ENCODE measurements around the gene S100G. TPM values are rescaled to one million over a fixed set of nuclear protein-coding genes. Genes with fewer than 3 reads are reported as not detected.

Gene S100G
- total RNA-seq, 2 donors from 2014 or later: not detected

DNA sequence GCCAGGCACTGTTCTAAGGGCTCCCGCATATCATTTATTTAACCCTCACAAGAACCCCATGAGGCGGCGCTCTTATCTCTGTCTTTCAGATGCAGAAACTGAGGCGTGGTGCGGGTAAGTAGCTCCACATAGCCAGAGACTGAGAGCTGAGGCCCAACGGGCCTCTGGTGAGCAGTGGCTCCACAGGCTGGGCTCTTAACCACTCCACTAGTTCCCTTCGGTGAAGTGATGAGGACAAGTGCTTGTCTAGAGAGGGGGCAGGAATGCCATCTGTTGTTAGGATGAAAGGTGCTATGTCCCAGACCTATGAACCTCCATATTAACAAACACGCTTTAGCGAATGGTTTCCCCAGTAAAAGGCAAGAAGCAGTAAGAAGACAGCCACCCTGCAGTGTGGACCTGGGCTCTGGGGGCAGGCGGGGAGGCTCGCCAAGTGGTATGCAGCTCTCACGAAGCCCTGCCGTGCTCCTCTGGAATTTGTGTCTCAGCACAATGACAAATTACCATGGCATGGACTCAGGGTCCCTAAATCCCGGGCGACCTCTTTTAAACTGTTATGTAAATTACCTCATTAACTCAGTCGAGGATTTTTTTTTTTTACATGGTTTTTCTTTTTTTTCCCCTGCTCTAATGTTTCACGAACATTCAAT lies 20.9 kb upstream of the S100G start:
- H3K27ac ChIP-seq: no peak overlapping the region
- TF ChIP-seq CTCF (IDR thresholded peaks at IDR 0.05): no peak
- H3K4me1 ChIP-seq: no peaks in the 10 kb centered on the region
- no peaks in the 10 kb centered on the region for H3K36me3 ChIP-seq
- no peak for DNase-seq (ENCODE audit: low spot score)
- no peaks in the 10 kb centered on the region for H3K27me3 ChIP-seq
- H3K9me3 ChIP-seq: no peaks in the 10 kb centered on the region
- H3K4me3 ChIP-seq: no peak overlapping the region

DNA sequence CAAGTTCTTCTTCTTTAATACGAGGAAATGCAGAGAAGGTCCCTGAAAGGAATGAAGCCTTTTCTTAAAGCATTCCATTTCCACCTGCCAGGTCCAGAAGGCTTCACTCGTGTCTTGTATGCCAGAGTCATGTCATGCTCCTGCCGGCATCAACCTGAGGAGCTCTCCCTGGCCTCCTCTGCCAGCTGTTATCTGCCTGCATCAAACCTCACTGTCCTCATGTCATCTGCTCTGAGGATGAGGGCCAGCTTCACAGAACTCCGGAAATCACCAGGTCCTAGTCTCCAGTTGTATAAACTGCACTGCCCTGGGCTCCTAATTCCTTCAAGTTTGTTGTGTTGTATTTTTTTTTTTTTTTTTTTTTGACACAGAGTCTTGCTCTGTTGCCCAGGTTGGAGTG lies 20.0 kb upstream of the S100G start:
- H3K27me3 ChIP-seq: no peaks in the 10 kb centered on the region
- DNase-seq (ENCODE audit: low spot score): no peak
- H3K4me3 ChIP-seq: no peak overlapping the region

DNA sequence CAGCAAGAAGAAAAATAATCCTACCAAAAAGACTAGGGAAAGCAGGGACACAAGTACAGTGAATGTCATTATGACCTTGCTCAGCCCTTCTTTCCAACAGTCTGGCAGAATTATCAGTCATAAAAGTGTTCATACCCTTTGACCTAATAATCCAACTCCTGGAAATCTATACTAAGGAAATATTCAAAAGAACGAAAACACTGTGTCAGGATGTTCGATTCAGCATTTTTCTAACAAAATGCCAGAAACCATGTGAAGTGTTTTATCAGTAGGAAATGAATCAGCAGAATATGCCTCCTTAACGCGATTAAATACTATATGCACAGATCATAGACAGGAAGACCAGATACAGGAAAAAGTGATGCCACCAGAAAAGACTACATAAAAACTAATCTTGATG lies 16.2 kb upstream of the S100G start:
- TF ChIP-seq CTCF (IDR thresholded peaks at IDR 0.05): no peak
- Histone ChIP-seq H3K4me3 (no peak overlapping the region), H3K27ac (no peak overlapping the region), H3K27me3 (no peaks in the 10 kb centered on the region), H3K4me1 (no peaks in the 10 kb centered on the region), H3K9me3 (peaks cover 0 to 5% of the 10 kb centered on the region in 2 donors), H3K36me3 (no peaks in the 10 kb centered on the region)
- DNase-seq (ENCODE audit: low spot score): no peak

More for the DNA sequence above, 20.0 kb upstream of the S100G start:
- Histone ChIP-seq H3K4me1 (no peaks in the 10 kb centered on the region), H3K27ac (no peak overlapping the region), H3K36me3 (no peaks in the 10 kb centered on the region), H3K9me3 (no peaks in the 10 kb centered on the region)
- TF ChIP-seq CTCF (IDR thresholded peaks at IDR 0.05): no peak

- Histone ChIP-seq H3K27ac (no peak overlapping the region), H3K27me3 (no peaks in the 10 kb centered on the region), H3K9me3 (peaks cover 0 to 5% of the 10 kb centered on the region in 2 donors), H3K36me3 (no peaks in the 10 kb centered on the region), H3K4me3 (no peak overlapping the region), H3K4me1 (no peaks in the 10 kb centered on the region)
- DNase-seq (ENCODE audit: low spot score): no peak
- TF ChIP-seq CTCF (IDR thresholded peaks at IDR 0.05): no peak
Measured at GRCh38 chrX:16635040-16635439, 14.9 kb upstream of the S100G start.

DNA sequence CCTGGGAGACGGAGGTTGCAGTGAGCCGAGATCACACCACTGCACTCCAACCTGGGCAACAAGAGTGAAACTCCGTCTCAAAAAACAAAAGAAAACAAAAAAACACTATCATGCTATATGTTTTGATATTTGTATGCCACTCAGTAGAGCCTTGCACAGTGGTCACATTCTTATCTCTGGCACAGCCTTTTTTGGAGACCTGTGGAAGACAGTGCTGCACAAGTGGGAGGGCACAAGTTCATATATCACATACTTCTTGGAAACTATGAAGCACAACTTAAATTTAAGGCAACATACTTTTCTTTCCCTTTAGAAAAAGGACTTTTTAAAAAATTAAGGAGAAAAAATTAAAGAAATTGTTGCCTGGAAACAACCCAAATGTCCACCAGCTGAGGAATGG lies 14.4 kb upstream of the S100G start:
- H3K27me3 ChIP-seq: no peaks in the 10 kb centered on the region
- TF ChIP-seq CTCF (IDR thresholded peaks at IDR 0.05): no peak
- DNase-seq (ENCODE audit: low spot score): no peak
- no peak overlapping the region for H3K27ac ChIP-seq
- H3K9me3 ChIP-seq: peaks cover 0 to 5% of the 10 kb centered on the region in 2 donors
- H3K4me1 ChIP-seq: no peaks in the 10 kb centered on the region
- no peaks in the 10 kb centered on the region for H3K36me3 ChIP-seq
- no peak overlapping the region for H3K4me3 ChIP-seq

DNA sequence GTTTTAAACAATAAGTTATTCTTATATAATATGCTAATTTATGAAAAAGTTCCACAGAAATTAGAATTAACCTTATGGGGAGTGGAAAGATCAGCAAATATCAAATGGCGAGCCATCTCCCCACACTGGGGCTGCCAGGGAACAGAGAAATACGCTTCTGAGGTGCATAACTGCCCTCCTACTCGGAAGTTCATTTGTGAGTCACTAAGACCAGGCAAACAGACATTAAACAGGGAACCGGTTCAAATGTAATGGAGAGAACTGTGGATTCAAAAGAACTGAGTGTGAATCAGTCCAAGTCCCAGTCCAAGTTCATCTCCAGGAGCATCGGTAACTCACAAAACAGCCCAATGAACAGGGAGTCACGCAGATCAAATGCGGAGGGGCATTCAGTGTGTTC lies 11.4 kb upstream of the S100G start:
- Histone ChIP-seq H3K36me3 (no peaks in the 10 kb centered on the region), H3K9me3 (peaks cover 0 to 5% of the 10 kb centered on the region in 2 donors), H3K27ac (no peak overlapping the region), H3K27me3 (no peaks in the 10 kb centered on the region), H3K4me3 (no peak overlapping the region), H3K4me1 (no peaks in the 10 kb centered on the region)
- DNase-seq (ENCODE audit: low spot score): no peak
- TF ChIP-seq CTCF (IDR thresholded peaks at IDR 0.05): no peak
